HG02588 (cell line): ENCODE measurements around the gene PTPA.

Source experiments
- ATAC-seq: cut with Tn5 transposase; IDR thresholded peaks from one replicate; pipeline ENCODE4 v1.9.1; 2021; ENCODE audit warnings: mild to moderate bottlenecking, moderate library complexity; ENCODE audit not compliant: unreplicated experiment

The PTPA gene

DNA sequence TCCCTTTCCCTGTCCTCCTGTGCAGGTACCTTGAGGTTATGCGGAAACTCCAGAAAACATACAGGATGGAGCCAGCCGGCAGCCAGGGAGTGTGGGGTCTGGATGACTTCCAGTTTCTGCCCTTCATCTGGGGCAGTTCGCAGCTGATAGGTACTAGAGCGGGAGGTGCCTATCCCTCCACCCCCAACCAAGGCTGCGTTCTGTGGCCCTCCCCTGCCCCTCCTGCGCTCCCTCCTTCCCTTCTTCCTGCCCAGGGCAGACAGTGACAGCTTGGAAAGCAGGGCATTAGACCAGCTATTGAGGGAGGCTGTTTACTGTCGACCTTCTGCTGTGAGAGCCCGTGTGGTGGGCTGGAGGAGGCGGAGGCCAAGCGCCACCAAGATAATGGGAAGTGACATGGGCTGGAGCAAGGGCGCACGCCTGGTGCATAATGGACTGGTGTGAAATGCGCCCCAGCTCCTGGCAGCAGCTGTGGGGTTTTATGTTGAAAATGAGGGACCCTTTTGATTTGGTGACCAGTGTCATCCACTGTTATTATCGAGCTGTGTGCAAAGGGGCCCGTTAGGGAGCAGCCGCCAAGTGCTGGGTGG is 25.3 kb downstream of the PTPA start:
- no peak for ATAC-seq

- no peak for ATAC-seq
These were observed 26.3 kb downstream of the PTPA start for GRCh38 chr9:129137292-129138143.

- ATAC-seq, result no peak
These were observed 26.9 kb downstream of the PTPA start for GRCh38 chr9:129138144-129138462.

DNA sequence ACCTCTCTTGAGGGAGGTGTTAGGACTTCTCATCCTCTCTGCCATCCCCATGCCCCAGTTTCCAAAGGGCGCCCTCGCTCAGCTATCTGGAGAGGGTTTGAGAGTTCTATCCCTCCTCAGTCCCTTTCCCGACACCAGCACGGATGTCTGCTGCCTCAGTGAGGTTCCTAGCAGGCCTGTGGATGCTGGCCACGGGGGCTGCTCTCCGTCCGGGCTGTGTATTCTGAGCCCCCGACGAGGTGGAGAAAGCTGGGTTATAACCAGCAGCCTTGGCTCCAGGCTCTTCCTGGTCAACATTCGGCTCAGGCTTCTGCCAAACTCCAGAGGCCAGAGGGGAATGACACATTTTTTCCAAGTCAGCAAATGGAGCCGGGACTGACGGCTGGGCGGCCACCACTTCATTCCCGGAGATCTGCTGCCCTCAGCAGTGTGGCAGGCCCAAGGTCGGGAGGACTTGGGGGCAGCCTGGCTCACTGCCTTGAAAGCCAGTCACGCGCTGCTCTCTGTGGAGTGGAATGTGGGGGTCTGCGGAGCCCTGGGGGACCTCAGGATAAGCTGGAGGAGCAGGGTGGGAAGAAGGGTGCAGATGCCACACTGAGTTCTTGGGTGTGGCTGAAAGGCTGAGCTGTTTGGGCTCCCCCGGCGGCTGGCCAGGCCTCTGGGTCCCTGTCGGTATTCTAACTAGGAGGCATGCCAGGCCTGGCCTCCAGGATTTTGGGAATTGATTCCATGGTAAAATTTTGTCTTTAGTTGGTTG is 27.4 kb downstream of the PTPA start:
- ATAC-seq, result no peak

DNA sequence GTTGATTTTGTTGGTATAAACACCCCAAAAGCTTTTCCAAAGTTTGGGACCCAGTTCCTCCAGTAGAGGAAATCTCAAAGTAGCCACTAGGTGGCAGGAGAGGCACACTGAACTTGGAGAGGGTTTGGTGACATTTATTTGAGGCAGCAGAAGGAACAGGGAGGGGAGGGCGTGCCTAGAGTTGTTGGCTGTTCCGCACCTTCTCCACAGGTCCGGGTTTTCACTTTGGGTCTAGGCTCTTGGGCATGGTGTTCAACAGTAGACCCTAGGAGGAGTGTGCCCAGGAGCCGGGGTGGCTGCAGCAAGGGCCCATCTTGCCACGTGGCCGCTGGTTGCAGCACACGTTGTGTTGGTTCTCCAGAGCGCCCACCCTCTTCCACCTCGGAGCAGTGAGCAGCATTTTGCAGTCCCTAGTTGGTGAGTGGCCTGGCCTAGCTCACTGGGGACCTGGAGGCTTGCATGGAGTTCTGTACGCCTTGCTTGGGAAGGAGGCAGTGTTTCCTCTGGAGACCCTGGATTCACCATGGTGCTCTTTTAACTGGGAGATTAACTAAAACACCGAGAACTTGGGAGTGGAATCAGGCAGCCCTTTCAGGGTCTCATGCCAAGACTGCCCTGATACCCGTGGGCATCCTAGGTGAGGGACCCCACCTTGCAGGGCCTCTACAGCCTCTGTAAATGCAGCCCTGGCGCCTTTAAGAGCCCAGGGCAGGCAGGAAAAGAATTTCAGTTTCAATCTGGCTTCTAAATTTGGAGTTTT is 28.2 kb downstream of the PTPA start:
- peak; percentile 36 for ATAC-seq

DNA sequence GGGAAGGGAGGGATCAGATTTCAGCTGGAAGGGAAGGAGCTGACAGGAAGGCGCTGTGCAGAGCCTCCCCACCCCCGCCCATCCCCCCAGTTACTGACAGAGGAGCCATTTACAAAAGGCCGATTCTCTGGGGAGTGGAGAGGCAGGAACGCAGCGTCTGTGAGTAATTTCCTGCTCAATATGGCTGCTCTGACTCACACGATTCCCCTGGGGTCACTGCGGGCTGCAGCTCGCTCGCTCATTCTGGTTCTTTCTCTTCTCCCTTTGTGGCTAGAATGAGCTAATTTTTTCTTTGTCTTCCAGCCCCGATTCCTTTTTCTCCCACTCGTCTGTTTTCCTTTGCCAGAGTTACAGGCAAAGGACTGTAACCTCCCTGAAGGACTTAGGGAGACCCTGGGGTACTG is 28.8 kb downstream of the PTPA start:
- ATAC-seq, result peak; percentile 38

DNA sequence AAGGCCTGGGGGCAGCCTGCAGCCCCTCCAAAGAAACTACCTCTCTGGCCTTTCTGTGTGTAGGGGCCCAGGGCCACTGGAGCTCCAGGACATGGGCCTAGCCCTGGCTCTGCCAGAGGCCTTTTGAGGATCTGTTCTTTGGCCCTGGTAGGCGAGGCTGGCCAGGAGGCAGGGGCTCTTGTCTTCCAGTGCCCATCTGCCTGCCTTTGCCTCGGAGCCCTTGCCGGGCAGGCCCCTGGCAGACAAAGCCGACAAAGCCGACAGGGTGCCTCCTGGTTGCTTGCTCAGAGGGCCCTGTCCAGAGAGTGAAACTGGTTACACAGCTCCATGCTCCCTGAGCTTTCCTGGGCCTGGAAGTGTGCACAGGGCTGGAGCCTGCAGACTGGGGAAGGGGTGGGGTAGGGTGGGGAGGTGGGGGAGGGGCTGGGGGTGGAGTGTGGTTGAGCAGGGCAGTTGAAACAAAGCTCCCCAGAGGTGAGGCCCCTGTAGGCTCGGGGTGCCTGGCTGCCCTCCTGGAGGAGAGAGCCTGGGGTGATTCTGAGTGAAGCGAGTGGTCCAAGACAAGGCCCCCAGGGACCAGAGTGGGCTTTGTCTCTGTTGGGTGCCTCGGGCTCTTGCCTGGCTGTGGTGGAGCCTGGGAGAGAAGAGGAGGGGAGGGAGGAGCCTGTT is 29.3 kb downstream of the PTPA start:
- peak; percentile 17 for ATAC-seq

DNA sequence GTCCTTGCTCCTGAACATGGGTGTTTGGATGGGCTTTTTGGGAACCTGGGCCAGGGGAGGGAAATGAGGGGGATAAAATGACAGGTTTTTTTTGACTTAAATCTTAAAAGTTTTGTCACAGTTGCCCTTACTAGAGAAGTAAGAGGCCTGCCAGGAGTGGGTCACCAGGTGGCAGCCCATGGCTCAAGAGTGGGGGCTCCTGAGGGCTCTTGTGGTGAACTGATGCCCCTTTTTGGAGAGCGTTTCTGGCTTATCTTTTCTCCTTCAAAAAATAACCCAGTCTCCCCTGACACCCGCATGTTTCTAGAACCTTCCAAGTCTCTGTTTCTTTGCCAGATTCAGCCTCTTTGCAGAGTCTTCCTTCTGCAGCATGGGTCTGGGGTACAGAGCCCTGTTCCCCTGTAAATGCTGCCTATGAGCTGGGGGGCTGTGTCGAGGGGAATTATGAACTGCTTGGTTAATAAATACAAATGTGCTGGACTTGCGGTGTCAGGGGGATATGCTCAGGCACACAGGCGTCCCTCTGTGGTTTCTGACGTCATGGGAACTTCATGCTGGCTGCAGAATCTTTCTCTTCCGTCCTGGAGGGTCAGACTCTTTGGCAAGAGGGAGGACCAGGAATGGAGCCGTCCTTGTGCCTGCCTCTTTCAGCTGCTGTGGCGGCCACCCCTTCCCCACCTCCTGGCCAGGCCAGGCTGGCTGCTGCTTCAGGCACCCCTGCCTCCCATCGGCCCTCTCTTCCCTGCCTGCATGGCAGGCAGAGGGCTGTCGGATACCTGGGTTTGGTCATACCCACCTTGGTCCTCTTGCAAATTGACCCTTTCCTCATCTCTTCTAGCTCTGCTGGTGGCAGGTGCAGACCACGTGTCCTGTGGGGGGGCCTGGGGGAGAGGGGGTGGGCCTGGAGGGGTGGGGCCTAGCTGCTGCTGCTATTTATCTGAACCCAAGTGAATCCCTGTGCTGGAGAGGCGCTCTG is 30.1 kb downstream of the PTPA start:
- no peak for ATAC-seq

- ATAC-seq, result no peak
These were observed 31.1 kb downstream of the PTPA start for GRCh38 chr9:129142138-129142935.

DNA sequence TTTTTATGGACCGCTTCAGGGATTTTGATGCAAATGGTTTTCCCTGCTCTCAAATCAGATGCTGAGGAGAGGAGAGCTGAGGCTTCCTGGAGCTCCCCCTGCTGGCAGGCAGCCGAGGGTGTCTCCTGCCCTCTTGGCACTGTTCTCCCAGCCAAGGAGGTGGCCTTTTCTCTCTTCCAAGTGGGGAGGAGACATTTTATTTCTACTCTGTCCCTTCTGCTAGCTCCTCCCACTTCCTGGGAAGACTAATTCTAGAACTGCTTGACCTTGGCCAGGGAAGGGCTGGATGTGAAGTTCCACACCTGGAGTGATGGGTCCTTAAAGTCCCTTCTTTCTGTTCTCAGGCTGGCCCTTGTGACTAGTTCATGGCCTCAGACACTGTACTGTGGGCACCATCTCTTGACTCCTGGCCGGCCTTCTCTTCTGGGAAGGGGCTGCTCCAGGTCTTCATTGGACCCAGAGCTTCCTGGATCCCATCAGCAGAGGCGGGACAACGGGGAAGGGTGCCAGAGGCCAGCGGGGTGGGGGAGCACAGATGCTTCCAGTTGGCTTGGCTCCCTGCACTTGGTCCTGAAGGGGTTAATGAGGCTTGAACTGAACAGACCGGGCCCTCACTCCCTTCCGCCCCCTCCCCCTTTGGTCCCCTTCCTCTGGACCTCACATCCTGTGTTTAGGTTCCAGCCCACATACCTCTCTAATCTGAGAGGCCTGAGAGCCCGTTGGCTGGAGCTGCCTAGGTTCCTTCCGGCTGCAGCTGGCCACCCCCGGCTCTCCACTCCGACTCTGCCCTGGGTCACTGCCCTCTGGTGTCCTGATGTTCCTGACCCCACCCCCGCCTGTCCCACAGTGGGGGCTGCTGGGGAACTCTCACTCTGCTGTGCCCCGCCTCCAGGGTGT is 32.1 kb downstream of the PTPA start:
- no peak for ATAC-seq

- no peak for ATAC-seq
These were observed 34.1 kb downstream of the PTPA start for GRCh38 chr9:129145316-129145715.

GRCh38 chr9:129145841-129146292 is 34.7 kb downstream of the PTPA start:
- ATAC-seq, result no peak

GRCh38 chr9:129146441-129146941 is 35.3 kb downstream of the PTPA start:
- ATAC-seq, result no peak

- no peak for ATAC-seq
These were observed 37.4 kb downstream of the PTPA start for GRCh38 chr9:129148463-129149204.

DNA sequence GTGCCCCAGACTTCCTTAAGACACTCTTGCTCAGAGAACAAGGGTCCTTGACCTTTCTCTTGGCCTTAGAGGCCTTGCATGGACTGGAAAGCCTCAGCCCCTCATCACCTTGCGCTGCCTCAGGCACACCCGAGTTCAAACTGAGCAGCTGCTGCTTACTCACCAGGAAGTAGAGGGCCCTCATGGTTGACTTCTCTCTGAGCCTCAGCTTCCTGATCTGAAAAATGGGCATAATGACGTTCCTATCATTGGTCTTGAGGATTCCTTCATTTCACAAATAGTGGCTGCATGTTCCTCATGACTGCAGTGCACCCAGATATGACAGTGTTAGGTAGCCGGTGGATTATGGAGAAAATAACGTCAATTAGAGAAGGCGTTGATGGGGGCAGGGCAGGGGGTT is 38.2 kb downstream of the PTPA start:
- no peak for ATAC-seq

GRCh38 chr9:129150122-129150521 is 38.9 kb downstream of the PTPA start:
- ATAC-seq, result no peak
